ENCODE results near the gene CMTM7. TPM values are rescaled to one million over a fixed set of nuclear protein-coding genes. Genes with fewer than 3 reads are reported as not detected.

CMTM7 gene
- total and polyA plus RNA-seq, 2 of the 13 experiments (the other 11 are each of a cell fraction or from before 2014, with no cell fraction given), result 20.9 to 21.4 TPM

DNA sequence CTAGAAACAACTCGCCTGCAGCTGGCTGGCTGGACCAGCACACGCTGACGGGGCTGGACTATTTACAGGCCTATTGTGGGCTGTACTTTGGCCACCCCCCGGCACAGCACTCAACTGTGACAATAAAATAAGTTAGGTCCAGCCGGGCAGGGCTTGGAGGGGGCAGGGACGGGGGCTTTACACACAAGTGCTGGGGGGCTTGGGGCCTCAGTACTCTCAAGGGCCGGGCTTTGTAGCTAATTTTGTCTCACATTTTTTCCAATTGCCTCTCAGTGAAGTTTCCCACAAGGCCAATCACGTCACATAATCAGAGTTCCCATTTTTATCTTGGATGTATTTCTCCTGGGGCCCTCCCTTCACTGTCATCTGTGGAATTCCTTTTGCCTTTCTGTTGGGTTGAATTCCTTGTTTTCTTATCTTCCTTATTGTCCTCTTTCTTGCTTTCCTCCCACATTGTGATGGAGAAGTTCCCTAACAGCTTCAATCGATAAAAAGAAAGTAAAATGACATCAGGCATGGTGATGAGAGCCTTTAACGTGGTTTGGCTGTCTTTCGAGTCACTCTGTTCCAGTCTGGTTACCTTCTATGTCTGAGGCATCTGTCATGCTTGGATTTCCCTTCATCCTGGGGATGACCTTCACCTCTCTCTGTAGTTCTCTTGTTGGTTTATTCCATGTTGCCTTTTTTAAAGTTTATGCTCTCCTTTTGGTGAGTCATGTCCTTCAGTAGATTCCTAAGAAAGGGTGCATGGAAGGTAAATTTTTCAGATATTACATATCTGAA, 44.1 kb upstream of the CMTM7 start (continued):
- TF ChIP-seq ASH2L (IDR thresholded peaks at IDR 0.05; ENCODE audit: insufficient read length, low read depth, low read length) (peak; percentile 14), NKX3-1 (CRISPR knock-in tag; IDR thresholded peaks at IDR 0.05) (no peak), NFAT5 (CRISPR knock-in tag; IDR thresholded peaks at IDR 0.05) (no peak), PCBP1 (IDR thresholded peaks at IDR 0.05; ENCODE audit: borderline replicate concordance, low read depth, low read length) (no peak), ZBTB7A (CRISPR knock-in tag; IDR thresholded peaks at IDR 0.05) (no peak), SRSF9 (IDR thresholded peaks at IDR 0.05; ENCODE audit: borderline replicate concordance, insufficient read depth, low read depth, low read length, poor library complexity, severe bottlenecking) (no peak), ARNT2 (CRISPR knock-in tag; IDR thresholded peaks at IDR 0.05; ENCODE audit: low read depth) (no peak), ZFP41 (CRISPR knock-in tag; IDR thresholded peaks at IDR 0.05; ENCODE audit: borderline replicate concordance) (no peak), ZNF510 (CRISPR knock-in tag; IDR thresholded peaks at IDR 0.05; ENCODE audit: low read depth) (no peak), ZNF891 (CRISPR knock-in tag; IDR thresholded peaks at IDR 0.05) (no peak), TOPORS (CRISPR knock-in tag; IDR thresholded peaks at IDR 0.05) (no peak), TFE3 (CRISPR knock-in tag; IDR thresholded peaks at IDR 0.05) (no peak), ZNF574 (CRISPR knock-in tag; IDR thresholded peaks at IDR 0.05) (no peak), ATF1 (CRISPR knock-in tag; IDR thresholded peaks at IDR 0.05) (0 out of 2 replicates have a peak, but pooled peaks have one; percentile 17)
- TF ChIP-seq, protein P1, sequence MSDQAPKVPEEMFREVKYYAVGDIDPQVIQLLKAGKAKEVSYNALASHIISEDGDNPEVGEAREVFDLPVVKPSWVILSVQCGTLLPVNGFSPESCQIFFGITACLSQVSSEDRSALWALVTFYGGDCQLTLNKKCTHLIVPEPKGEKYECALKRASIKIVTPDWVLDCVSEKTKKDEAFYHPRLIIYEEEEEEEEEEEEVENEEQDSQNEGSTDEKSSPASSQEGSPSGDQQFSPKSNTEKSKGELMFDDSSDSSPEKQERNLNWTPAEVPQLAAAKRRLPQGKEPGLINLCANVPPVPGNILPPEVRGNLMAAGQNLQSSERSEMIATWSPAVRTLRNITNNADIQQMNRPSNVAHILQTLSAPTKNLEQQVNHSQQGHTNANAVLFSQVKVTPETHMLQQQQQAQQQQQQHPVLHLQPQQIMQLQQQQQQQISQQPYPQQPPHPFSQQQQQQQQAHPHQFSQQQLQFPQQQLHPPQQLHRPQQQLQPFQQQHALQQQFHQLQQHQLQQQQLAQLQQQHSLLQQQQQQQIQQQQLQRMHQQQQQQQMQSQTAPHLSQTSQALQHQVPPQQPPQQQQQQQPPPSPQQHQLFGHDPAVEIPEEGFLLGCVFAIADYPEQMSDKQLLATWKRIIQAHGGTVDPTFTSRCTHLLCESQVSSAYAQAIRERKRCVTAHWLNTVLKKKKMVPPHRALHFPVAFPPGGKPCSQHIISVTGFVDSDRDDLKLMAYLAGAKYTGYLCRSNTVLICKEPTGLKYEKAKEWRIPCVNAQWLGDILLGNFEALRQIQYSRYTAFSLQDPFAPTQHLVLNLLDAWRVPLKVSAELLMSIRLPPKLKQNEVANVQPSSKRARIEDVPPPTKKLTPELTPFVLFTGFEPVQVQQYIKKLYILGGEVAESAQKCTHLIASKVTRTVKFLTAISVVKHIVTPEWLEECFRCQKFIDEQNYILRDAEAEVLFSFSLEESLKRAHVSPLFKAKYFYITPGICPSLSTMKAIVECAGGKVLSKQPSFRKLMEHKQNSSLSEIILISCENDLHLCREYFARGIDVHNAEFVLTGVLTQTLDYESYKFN (CRISPR knock-in tag; conservative IDR thresholded peaks at IDR 0.05), result peak; percentile 45
